Measurements from ENCODE around the gene ARPC2. TPM values are rescaled to one million over a fixed set of nuclear protein-coding genes. Genes with fewer than 3 reads are reported as not detected.

Gene ARPC2
- polyA plus RNA-seq, 1 donor from 2014 or later = 862 TPM

GRCh38 chr2:218193701-218194100, 23.3 kb upstream of the ARPC2 start:
- peaks cover 4% of the 10 kb centered on the region for H3K27me3 Mint-ChIP-seq
- H3K9me3 Mint-ChIP-seq = no peaks in the 10 kb centered on the region
- no peak overlapping the region for H3K4me3 Mint-ChIP-seq
- no peaks in the 10 kb centered on the region for H3K4me1 Mint-ChIP-seq
- no peak overlapping the region for H3K27ac Mint-ChIP-seq
- H3K36me3 Mint-ChIP-seq = no peaks in the 10 kb centered on the region

DNA sequence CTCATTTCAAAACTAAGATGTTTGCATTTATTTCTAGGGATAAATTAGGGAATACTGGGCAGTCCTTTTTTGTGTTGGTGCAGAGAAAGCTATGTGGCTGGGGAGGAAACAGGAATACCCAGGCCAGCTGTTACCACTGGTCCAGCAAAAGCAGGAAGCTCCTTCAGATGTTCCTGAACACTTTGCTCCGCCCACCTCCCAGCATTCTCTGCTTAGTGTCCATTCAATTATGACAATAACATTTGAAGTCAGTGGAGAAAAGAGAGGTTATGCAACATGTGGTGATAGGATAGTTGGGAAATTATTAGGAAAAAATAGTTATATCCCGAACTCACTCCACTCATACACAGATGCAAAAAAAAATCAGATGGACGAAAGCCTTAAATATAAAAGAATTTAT, 22.1 kb upstream of the ARPC2 start:
- Mint-ChIP-seq H3K27ac (no peak overlapping the region), H3K27me3 (peaks cover 6% of the 10 kb centered on the region)

DNA sequence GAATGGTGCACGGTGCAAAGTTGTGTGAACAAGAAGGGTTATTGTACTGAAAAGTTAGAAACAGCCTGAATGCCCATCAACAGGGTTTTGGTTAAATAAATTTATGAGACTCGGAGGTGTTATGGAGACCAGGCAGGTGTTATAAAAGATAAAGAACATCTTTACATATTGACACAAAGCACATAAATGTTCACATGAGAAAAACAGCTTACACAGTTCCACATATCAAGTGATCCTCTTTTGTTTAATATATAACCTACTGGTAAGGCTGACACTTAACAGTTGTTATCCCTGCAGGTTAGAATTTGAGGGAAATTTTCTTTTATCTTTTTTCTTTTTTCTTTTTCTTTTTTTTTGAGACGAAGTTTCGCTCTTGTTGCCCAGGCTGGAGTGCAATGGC, 20.0 kb upstream of the ARPC2 start:
- Mint-ChIP-seq H3K36me3 (no peaks in the 10 kb centered on the region), H3K27me3 (peaks cover 6% of the 10 kb centered on the region), H3K4me1 (no peaks in the 10 kb centered on the region), H3K4me3 (no peak overlapping the region), H3K9me3 (no peaks in the 10 kb centered on the region), H3K27ac (no peak overlapping the region)

More for the DNA sequence above, 22.1 kb upstream of the ARPC2 start:
- Mint-ChIP-seq H3K4me1 (no peaks in the 10 kb centered on the region), H3K36me3 (no peaks in the 10 kb centered on the region), H3K9me3 (no peaks in the 10 kb centered on the region), H3K4me3 (no peak overlapping the region)

- Mint-ChIP-seq H3K27me3 (peaks cover 6% of the 10 kb centered on the region), H3K4me3 (no peak overlapping the region), H3K4me1 (no peaks in the 10 kb centered on the region), H3K36me3 (no peaks in the 10 kb centered on the region), H3K9me3 (no peaks in the 10 kb centered on the region), H3K27ac (no peak overlapping the region)
These were observed 14.7 kb upstream of the ARPC2 start for GRCh38 chr2:218202266-218202665.

DNA sequence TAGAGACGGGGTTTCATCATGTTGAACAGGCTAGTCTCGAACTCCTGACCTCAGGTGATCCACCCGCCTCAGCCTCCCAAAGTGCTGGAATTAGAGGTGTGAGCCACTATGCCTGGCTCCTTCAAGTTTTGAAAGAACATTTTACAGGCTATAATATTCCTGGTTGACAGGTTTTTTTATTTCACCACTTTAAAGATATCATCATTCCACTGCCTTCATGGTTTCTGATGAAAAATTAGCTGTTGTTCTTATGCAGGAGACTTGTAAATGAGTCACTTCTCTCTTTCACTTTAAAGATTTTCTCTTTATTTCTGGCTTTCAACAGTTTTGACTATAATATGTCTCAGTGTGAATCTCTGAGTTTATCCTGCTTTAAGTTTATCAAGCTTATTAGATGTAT, 7.9 kb upstream of the ARPC2 start:
- no peaks in the 10 kb centered on the region for H3K27me3 Mint-ChIP-seq
- H3K36me3 Mint-ChIP-seq = no peaks in the 10 kb centered on the region
- H3K4me1 Mint-ChIP-seq = peaks cover 0 to 1% (median 0%) of the 10 kb centered on the region in 3 donors
- H3K4me3 Mint-ChIP-seq = no peak overlapping the region
- H3K27ac Mint-ChIP-seq = no peak overlapping the region
- H3K9me3 Mint-ChIP-seq = peaks cover 2 to 8% (median 3%) of the 10 kb centered on the region in 3 donors

- peak overlapping the region in 1 of 3 donors; percentile 66 for H3K27ac Mint-ChIP-seq
- H3K36me3 Mint-ChIP-seq = no peaks in the 10 kb centered on the region
- no peaks in the 10 kb centered on the region for H3K27me3 Mint-ChIP-seq
- H3K4me3 Mint-ChIP-seq = peak overlapping the region in 2 of 4 donors; percentile 48 to 94
- H3K4me1 Mint-ChIP-seq = peaks cover 6 to 16% (median 9%) of the 10 kb centered on the region in 3 donors
- H3K9me3 Mint-ChIP-seq = peaks cover 2 to 8% (median 3%) of the 10 kb centered on the region in 3 donors
These were observed 2.9 kb upstream of the ARPC2 start for GRCh38 chr2:218214116-218214515.

DNA sequence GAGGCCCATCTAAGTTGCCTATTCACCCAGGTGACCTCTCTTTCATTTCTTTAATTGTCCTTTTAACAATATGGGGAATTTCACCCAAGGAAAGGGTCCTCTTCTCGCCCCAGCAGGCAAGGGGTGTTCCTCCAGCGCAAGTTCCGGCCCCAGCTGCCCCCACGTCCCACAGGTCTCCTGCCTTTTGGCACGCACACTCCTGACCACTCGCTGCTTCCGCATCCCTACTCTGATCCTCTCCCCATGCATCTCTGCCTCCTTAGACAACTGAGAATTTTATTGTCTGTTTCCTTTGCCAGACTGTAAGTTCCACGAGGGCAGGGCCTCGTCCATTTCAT, 684 bp upstream of the ARPC2 start:
- Mint-ChIP-seq H3K4me3 (peak overlapping the region; percentile 90 to 98 (median 96)), H3K4me1 (peaks cover 23 to 31% (median 26%) of the 10 kb centered on the region in 3 donors), H3K27ac (peak overlapping the region; percentile 81 to 96 (median 87)), H3K36me3 (no peaks in the 10 kb centered on the region), H3K9me3 (no peaks in the 10 kb centered on the region), H3K27me3 (no peaks in the 10 kb centered on the region)

- Mint-ChIP-seq H3K9me3 (no peaks in the 10 kb centered on the region), H3K4me3 (peak overlapping the region; percentile 90 to 98 (median 96)), H3K27me3 (no peaks in the 10 kb centered on the region), H3K36me3 (no peaks in the 10 kb centered on the region), H3K4me1 (peaks cover 34 to 40% (median 35%) of the 10 kb centered on the region in 3 donors), H3K27ac (peak overlapping the region; percentile 81 to 96 (median 87))
These were observed 625 bp downstream of the ARPC2 start for GRCh38 chr2:218217360-218218267.

GRCh38 chr2:218218268-218219185, 1.5 kb downstream of the ARPC2 start:
- H3K9me3 Mint-ChIP-seq = no peaks in the 10 kb centered on the region
- H3K27me3 Mint-ChIP-seq = no peaks in the 10 kb centered on the region
- peak overlapping the region; percentile 90 to 98 (median 96) for H3K4me3 Mint-ChIP-seq
- no peaks in the 10 kb centered on the region for H3K36me3 Mint-ChIP-seq
- peak overlapping the region; percentile 81 to 96 (median 87) for H3K27ac Mint-ChIP-seq
- peaks cover 42 to 49% (median 44%) of the 10 kb centered on the region in 3 donors for H3K4me1 Mint-ChIP-seq

DNA sequence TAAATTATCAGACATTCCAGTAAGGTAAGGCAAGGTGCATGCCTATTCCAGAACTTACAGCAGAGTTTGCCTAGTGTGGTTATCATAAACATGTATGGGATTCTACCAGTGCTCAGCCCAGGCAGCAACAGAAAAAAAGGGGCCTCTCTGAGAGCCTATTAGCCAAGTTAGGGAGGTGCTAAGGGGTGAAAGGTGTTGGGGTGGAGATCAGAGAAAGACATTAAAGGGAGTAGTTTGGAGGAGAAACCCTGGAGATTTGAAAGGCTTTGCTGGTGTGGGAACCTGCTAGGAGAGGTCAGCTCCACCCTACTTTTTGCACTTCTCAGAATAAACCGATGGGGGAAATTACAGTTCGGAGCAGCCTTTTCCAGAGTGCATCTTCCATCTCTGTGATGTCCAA, 2.9 kb downstream of the ARPC2 start:
- Mint-ChIP-seq H3K27me3 (no peaks in the 10 kb centered on the region), H3K9me3 (no peaks in the 10 kb centered on the region), H3K4me1 (peaks cover 54 to 63% (median 57%) of the 10 kb centered on the region in 3 donors), H3K4me3 (peak overlapping the region; percentile 90 to 98 (median 96)), H3K36me3 (no peaks in the 10 kb centered on the region), H3K27ac (peak overlapping the region in 2 of 3 donors; percentile 87 to 91)

GRCh38 chr2:218221000-218221399, 4.0 kb downstream of the ARPC2 start:
- H3K27ac Mint-ChIP-seq = peak overlapping the region; percentile 53 to 67 (median 56)

GRCh38 chr2:218223046-218223445, 6.1 kb downstream of the ARPC2 start:
- Mint-ChIP-seq H3K27ac (peak overlapping the region; percentile 53 to 90 (median 90)), H3K4me3 (peak overlapping the region; percentile 63 to 98 (median 76)), H3K9me3 (no peaks in the 10 kb centered on the region), H3K36me3 (peaks cover 4% of the 10 kb centered on the region), H3K27me3 (no peaks in the 10 kb centered on the region), H3K4me1 (peaks cover 73 to 75% (median 74%) of the 10 kb centered on the region in 3 donors)

More at GRCh38 chr2:218221000-218221399, 4.0 kb downstream of the ARPC2 start:
- peaks cover 64 to 72% (median 66%) of the 10 kb centered on the region in 3 donors for H3K4me1 Mint-ChIP-seq
- H3K36me3 Mint-ChIP-seq = no peaks in the 10 kb centered on the region
- H3K27me3 Mint-ChIP-seq = no peaks in the 10 kb centered on the region
- peak overlapping the region; percentile 90 to 98 (median 96) for H3K4me3 Mint-ChIP-seq
- no peaks in the 10 kb centered on the region for H3K9me3 Mint-ChIP-seq

- Mint-ChIP-seq H3K27me3 (no peaks in the 10 kb centered on the region), H3K36me3 (peaks cover 4% of the 10 kb centered on the region), H3K4me1 (peaks cover 72 to 81% (median 80%) of the 10 kb centered on the region in 3 donors), H3K4me3 (peak overlapping the region in 3 of 4 donors; percentile 55 to 78 (median 61)), H3K27ac (peak overlapping the region; percentile 90), H3K9me3 (no peaks in the 10 kb centered on the region)
These were observed 7.2 kb downstream of the ARPC2 start for GRCh38 chr2:218224186-218224585.

GRCh38 chr2:218226903-218227302, 9.9 kb downstream of the ARPC2 start:
- H3K36me3 Mint-ChIP-seq = peaks cover 9% of the 10 kb centered on the region

More at GRCh38 chr2:218226903-218227302, 9.9 kb downstream of the ARPC2 start:
- H3K27me3 Mint-ChIP-seq = no peaks in the 10 kb centered on the region
- H3K4me1 Mint-ChIP-seq = peaks cover 65 to 75% (median 70%) of the 10 kb centered on the region in 3 donors
- H3K27ac Mint-ChIP-seq = peak overlapping the region; percentile 4 to 94 (median 89)
- no peaks in the 10 kb centered on the region for H3K9me3 Mint-ChIP-seq
- H3K4me3 Mint-ChIP-seq = peak overlapping the region in 3 of 4 donors; percentile 1 to 81 (median 53)
